HG03159 (cell line): ENCODE measurements around the gene KMT2A.
A peak's percentile ranks its signal among the peaks of the same experiment; 100 is the strongest.
"Not testable (repeated sequence)": the region's sequence is repeated elsewhere in the genome, so short reads cannot be mapped to it uniquely, and the experiment has no call there.

Source experiments
- ATAC-seq: cut with Tn5 transposase; IDR thresholded peaks from one replicate; pipeline ENCODE4 v1.9.1; 2021; ENCODE audit warnings: mild to moderate bottlenecking, moderate library complexity; ENCODE audit not compliant: unreplicated experiment

The KMT2A gene

GRCh38 chr11:118434553-118435289, 1.6 kb upstream of the KMT2A start:
- ATAC-seq: no peak

GRCh38 chr11:118435290-118435892, 901 bp upstream of the KMT2A start:
- peak; percentile 34 for ATAC-seq

GRCh38 chr11:118436639-118437207, 431 bp downstream of the KMT2A start:
- peak; percentile 8 for ATAC-seq

- no peak for ATAC-seq
Observed at GRCh38 chr11:118437208-118438125, 1.2 kb downstream of the KMT2A start.

- no peak for ATAC-seq
Observed at GRCh38 chr11:118438314-118438931, 2.1 kb downstream of the KMT2A start.

- no peak for ATAC-seq
Observed at GRCh38 chr11:118439646-118440045, 3.4 kb downstream of the KMT2A start.

GRCh38 chr11:118441770-118442275, 5.5 kb downstream of the KMT2A start:
- no peak for ATAC-seq

GRCh38 chr11:118442301-118442700, 6.0 kb downstream of the KMT2A start:
- ATAC-seq: no peak

GRCh38 chr11:118442908-118443589, 6.8 kb downstream of the KMT2A start:
- no peak for ATAC-seq

- ATAC-seq: no peak
Observed at GRCh38 chr11:118443590-118444218, 7.4 kb downstream of the KMT2A start.

- no peak for ATAC-seq
Observed at GRCh38 chr11:118447423-118447822, 11.1 kb downstream of the KMT2A start.

- ATAC-seq: peak; percentile 81
Observed at GRCh38 chr11:118448294-118448693, 12.0 kb downstream of the KMT2A start.

GRCh38 chr11:118449316-118449918, 13.1 kb downstream of the KMT2A start:
- ATAC-seq: no peak

GRCh38 chr11:118450451-118450850, 14.2 kb downstream of the KMT2A start:
- ATAC-seq: no peak

- no peak for ATAC-seq
Observed at GRCh38 chr11:118462178-118462577, 25.9 kb downstream of the KMT2A start.

GRCh38 chr11:118468968-118469367, 32.7 kb downstream of the KMT2A start:
- not testable (repeated sequence) for ATAC-seq

GRCh38 chr11:118471030-118471429, 34.7 kb downstream of the KMT2A start:
- no peak for ATAC-seq

GRCh38 chr11:118473537-118473936, 37.2 kb downstream of the KMT2A start:
- ATAC-seq: no peak

GRCh38 chr11:118476676-118477075, 40.4 kb downstream of the KMT2A start:
- ATAC-seq: no peak
